Measurements from ENCODE around the gene POLR2C. TPM values are rescaled to one million over a fixed set of nuclear protein-coding genes. Genes with fewer than 3 reads are reported as not detected.

The POLR2C gene
- total RNA-seq, 1 experiment from 2014 or later, result 85.6 TPM

- H3K79me1 ChIP-seq (ENCODE audit: insufficient read depth, low read depth, low read length, poor library complexity, severe bottlenecking), result no peaks in the 10 kb centered on the region
- H3K23ac ChIP-seq (ENCODE audit: insufficient read length, low read depth, low read length), result no peak overlapping the region
- no peak overlapping the region for H3K27ac ChIP-seq (ENCODE audit: insufficient read length, low read depth, low read length)
- WGBS (ENCODE audit: extremely low coverage, insufficient read length, low lambda C conversion rate), result no CpG with 5 or more reads among the region's 5 CpGs
- no peak overlapping the region for H3T11ph ChIP-seq (ENCODE audit: low read length)
- Mint-ChIP-seq H3K27me3 (ENCODE audit: low read depth) (peaks cover 6% of the 10 kb centered on the region), H3K9me3 (no peaks in the 10 kb centered on the region), H3K36me3 (ENCODE audit: insufficient read depth in 1 of 3, low read depth in 3 of 3) (no peaks in the 10 kb centered on the region), H3K27ac (no peak overlapping the region), H3K4me1 (peaks cover 14 to 24% of the 10 kb centered on the region in 2 experiments), H3K4me3 (no peak overlapping the region)
- H4K91ac ChIP-seq (ENCODE audit: insufficient read length, low read depth, low read length), result no peak overlapping the region
- H2BK5ac ChIP-seq (ENCODE audit: insufficient read length, low read length), result no peak overlapping the region
- no peak overlapping the region for H3K14ac ChIP-seq (ENCODE audit: insufficient read depth, low read length)
- no peak overlapping the region for H3K56ac ChIP-seq (ENCODE audit: insufficient read length, low read depth, low read length)
- H2BK15ac ChIP-seq (ENCODE audit: low read depth, low read length), result no peak overlapping the region
- no peak overlapping the region for H4K8ac ChIP-seq (replicated peaks; ENCODE audit: insufficient read length, low read depth, low read length)
- no peaks in the 10 kb centered on the region for H3K79me2 ChIP-seq (ENCODE audit: insufficient read depth, low read length)
- H2AK5ac ChIP-seq (ENCODE audit: insufficient read length, low read length), result no peak overlapping the region
- no peaks in the 10 kb centered on the region for H3K27me3 ChIP-seq (ENCODE audit: insufficient read depth, low read length)
- TF ChIP-seq, protein P1, sequence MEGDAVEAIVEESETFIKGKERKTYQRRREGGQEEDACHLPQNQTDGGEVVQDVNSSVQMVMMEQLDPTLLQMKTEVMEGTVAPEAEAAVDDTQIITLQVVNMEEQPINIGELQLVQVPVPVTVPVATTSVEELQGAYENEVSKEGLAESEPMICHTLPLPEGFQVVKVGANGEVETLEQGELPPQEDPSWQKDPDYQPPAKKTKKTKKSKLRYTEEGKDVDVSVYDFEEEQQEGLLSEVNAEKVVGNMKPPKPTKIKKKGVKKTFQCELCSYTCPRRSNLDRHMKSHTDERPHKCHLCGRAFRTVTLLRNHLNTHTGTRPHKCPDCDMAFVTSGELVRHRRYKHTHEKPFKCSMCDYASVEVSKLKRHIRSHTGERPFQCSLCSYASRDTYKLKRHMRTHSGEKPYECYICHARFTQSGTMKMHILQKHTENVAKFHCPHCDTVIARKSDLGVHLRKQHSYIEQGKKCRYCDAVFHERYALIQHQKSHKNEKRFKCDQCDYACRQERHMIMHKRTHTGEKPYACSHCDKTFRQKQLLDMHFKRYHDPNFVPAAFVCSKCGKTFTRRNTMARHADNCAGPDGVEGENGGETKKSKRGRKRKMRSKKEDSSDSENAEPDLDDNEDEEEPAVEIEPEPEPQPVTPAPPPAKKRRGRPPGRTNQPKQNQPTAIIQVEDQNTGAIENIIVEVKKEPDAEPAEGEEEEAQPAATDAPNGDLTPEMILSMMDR (conservative IDR thresholded peaks at IDR 0.05), result no peak
- H3K4me1 ChIP-seq (ENCODE audit: insufficient read depth, low read length), result no peaks in the 10 kb centered on the region; the same call in 1 of the 2 replicates
- H2BK120ac ChIP-seq (ENCODE audit: low read depth, low read length, poor library complexity, severe bottlenecking), result no peak overlapping the region
- no peak overlapping the region for H2BK20ac ChIP-seq (ENCODE audit: low read depth, low read length, poor library complexity, severe bottlenecking)
- DNase-seq, result no peak
- H4K20me1 ChIP-seq (ENCODE audit: control insufficient read depth, insufficient read depth, insufficient read length), result no peaks in the 10 kb centered on the region
- H4K5ac ChIP-seq (ENCODE audit: insufficient read length, low read depth, low read length), result no peak overlapping the region
- no peak overlapping the region for H2BK12ac ChIP-seq (ENCODE audit: insufficient read length, low read depth, low read length)
- H3K4me2 ChIP-seq (ENCODE audit: insufficient read depth, insufficient read length, low read length), result no peak overlapping the region
- no peak overlapping the region for H3K9ac ChIP-seq (ENCODE audit: extremely low read depth, insufficient read length, low read length)
- H2AFZ ChIP-seq (ENCODE audit: low read length), result no peak overlapping the region
- H3K23me2 ChIP-seq (ENCODE audit: insufficient read length, low read depth, low read length, poor library complexity, severe bottlenecking), result no peaks in the 10 kb centered on the region
- no peaks in the 10 kb centered on the region for H3K9me3 ChIP-seq (ENCODE audit: control insufficient read depth, low read depth, low read length)
- no peak overlapping the region for H3K4ac ChIP-seq (ENCODE audit: low read depth, low read length)
- H3K18ac ChIP-seq (ENCODE audit: insufficient read length, low read depth, low read length), result no peak overlapping the region
These were observed 42.0 kb downstream of the POLR2C start for GRCh38 chr16:57504491-57504890.

Measured in H9 (cell line).